GM10248 (cell line): Measurements from ENCODE around the gene ALG12.
"Not testable (repeated sequence)": the region's sequence is repeated elsewhere in the genome, so short reads cannot be mapped to it uniquely, and the experiment has no call there.

Experiments
- CTCF ChIA-PET: fragments of 300-600 bp; sonication (Branson Sonifier 250); formaldehyde crosslinking; extraction: SDS; loops from one replicate; lab custom pipeline; 2021; ENCODE audit warnings: antibody characterized with exemption; lab: Yijun Ruan, JAX
- POLR2A ChIA-PET: fragments of 350-650 bp; sonication (Branson Sonifier 250); formaldehyde crosslinking; extraction: SDS; loops from one replicate; lab custom pipeline; 2020; ENCODE audit warnings: antibody characterized with exemption; lab: Yijun Ruan, JAX
- DNase-seq: peaks from one replicate; pipeline ENCODE4 v3.0.0; 2012; ENCODE audit errors: extremely low spot score
- CTCF ChIP-seq: IDR thresholded peaks from 2 replicates; pipeline ENCODE4 v1.5.1; 2012; ENCODE audit warnings: mild to moderate bottlenecking, low read depth; ENCODE audit errors: extremely low read depth, missing control alignments, control extremely low read depth

The ALG12 gene

DNA sequence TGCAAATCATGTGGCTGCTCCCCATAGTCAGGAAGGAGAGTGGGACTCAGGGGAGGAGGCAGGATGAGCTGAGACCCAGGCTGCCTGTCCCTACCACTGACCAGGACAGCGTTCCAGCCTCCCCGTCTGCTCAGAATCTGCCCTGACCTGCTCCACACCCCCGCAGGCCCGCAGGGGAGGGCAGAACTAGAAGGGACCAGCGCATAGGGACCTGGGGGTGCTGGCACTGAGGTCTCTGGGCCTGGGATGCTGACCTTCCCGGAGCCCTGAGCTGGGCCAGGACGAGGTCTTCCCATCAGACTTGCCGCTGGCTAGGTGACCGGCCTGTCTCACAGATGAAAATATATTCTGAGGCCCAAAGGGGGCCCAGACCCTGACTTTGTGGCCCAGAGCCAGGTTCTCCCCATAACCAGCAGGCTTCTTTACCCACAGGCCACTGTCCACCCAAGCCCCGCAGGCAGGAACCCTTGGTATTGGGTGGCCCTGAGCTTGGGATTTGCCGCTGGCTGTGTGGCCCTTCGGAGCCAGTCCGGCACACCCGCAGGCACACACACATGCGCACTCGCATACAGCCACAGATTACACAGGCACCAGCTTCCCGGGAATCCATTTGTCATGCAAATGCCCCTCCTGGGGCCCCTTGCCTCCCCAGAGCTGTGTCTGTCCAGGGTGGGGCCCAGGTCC lies 28.5 kb upstream of the ALG12 start:
- no peak for DNase-seq
- no peak for TF ChIP-seq CTCF
- CTCF ChIA-PET: interaction anchor here (1.4 to 1.7 kb wide), 4 partner anchors 9 to 84 kb away, joined by 4 to 9 read pairs (median 6); partner anchors contain the start of gene PIM3
- POLR2A ChIA-PET: interaction anchor here (0.7 kb wide), 1 partner anchor 22 kb away, joined by 3 read pairs; no protein-coding TSS in a partner anchor

GRCh38 chr22:49945042-49945794 lies 27.0 kb upstream of the ALG12 start:
- DNase-seq, CTCF ChIA-PET, POLR2A ChIA-PET: not testable (repeated sequence)

- ChIA-PET POLR2A (no interaction called here), CTCF (interaction anchor here (1.9 kb wide), 1 partner anchor 14 kb away, joined by 8 read pairs; no protein-coding TSS in a partner anchor)
- no peak for TF ChIP-seq CTCF
- DNase-seq: no peak
These were observed 26.2 kb upstream of the ALG12 start for GRCh38 chr22:49944399-49944891.

- no peak for DNase-seq
- ChIA-PET CTCF (interaction anchor here (0.9 to 1.9 kb wide), 2 partner anchors 13 to 50 kb away, joined by 3 to 8 read pairs; no protein-coding TSS in a partner anchor), POLR2A (no interaction called here)
- no peak for TF ChIP-seq CTCF
These were observed 25.6 kb upstream of the ALG12 start for GRCh38 chr22:49943771-49944398.

GRCh38 chr22:49943405-49943765 lies 25.1 kb upstream of the ALG12 start:
- CTCF ChIA-PET: interaction anchor here (0.9 to 1.9 kb wide), 2 partner anchors 13 to 50 kb away, joined by 3 to 8 read pairs; no protein-coding TSS in a partner anchor
- no peak for TF ChIP-seq CTCF
- POLR2A ChIA-PET: no interaction called here
- DNase-seq: no peak

DNA sequence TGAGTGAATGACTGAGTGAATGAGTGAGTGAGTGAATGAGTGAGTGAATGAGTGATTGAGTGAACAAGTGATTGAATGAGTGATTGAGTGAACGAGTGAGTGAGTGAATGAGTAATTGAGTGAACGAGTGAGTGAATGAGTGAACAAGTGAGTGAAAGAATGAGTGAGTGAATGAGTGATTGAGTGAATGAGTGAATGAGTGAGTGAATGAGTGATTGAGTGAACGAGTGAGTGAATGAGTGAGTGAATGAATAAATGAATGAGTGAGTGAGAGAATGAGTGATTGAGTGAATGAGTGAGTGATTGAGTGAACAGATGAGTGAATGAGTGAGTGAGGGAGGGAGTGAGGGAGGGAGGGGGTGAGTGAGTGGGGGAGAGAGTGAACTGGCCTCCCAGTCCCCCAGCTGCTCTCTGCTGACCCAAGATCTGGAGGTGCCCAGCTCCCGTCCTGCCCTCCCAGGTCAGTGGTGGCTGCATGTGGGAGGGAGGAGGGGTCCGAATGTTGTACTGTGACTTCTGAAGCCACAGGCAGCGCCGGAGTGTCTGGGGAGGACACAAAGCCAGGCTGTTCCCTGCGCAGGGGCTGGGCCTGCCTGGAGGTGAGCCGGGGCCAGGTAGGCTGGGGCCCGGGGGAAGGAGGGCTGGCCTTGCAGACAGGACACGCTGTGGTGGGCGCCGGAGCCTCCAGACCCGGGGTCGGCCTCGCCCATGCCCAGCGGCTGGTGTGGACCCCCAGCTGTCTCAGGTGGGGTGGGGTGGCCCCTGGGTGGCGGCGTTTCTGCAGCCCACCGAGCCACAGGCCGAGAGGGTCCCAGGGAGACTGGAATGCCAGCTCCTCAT lies 24.5 kb upstream of the ALG12 start:
- DNase-seq: no peak
- no peak for TF ChIP-seq CTCF
- CTCF ChIA-PET: interaction anchor here (0.9 to 1.9 kb wide), 2 partner anchors 12 to 51 kb away, joined by 3 to 8 read pairs; no protein-coding TSS in a partner anchor
- POLR2A ChIA-PET: no interaction called here
